Duodenal mucosa (tissue), 2 donors: Measurements from ENCODE around the gene DSCAML1.

ENCODE experiments used
- H3K27ac ChIP-seq: one replicate; pipeline ENCODE4 v1.7.0; 2013; ENCODE audit warnings: low read depth, low read length
- H3K27me3 ChIP-seq, 2 donors: one replicate each; pipeline ENCODE4 v1.7.0; 2013; ENCODE audit warnings: low read length in 2 of 2, control low read depth in 1 of 2; ENCODE audit not compliant: insufficient read depth in 2 of 2, control insufficient read depth in 1 of 2
- H3K36me3 ChIP-seq, 2 donors: one replicate each; pipeline ENCODE4 v1.7.0; 2013; ENCODE audit warnings: low read length in 2 of 2, control low read depth in 1 of 2; ENCODE audit not compliant: insufficient read depth in 2 of 2, control insufficient read depth in 1 of 2
- H3K4me1 ChIP-seq, 2 donors: one replicate each; pipeline ENCODE4 v1.7.0; 2013; ENCODE audit warnings: low read length in 2 of 2, control low read depth in 1 of 2; ENCODE audit not compliant: insufficient read depth in 2 of 2, control insufficient read depth in 1 of 2
- H3K4me3 ChIP-seq, 2 donors: one replicate each; pipeline ENCODE4 v1.7.0; 2013; ENCODE audit warnings: low read length in 2 of 2, low read depth in 1 of 2
- H3K9ac ChIP-seq, 2 donors: one replicate each; pipeline ENCODE4 v1.7.0; 2013; ENCODE audit warnings: low read length in 2 of 2, low read depth in 1 of 2
- H3K9me3 ChIP-seq, 2 donors: one replicate each; pipeline ENCODE4 v1.7.0; 2013; ENCODE audit warnings: low read length in 2 of 2, control low read depth in 1 of 2; ENCODE audit not compliant: control insufficient read depth in 1 of 2

Gene DSCAML1

DNA sequence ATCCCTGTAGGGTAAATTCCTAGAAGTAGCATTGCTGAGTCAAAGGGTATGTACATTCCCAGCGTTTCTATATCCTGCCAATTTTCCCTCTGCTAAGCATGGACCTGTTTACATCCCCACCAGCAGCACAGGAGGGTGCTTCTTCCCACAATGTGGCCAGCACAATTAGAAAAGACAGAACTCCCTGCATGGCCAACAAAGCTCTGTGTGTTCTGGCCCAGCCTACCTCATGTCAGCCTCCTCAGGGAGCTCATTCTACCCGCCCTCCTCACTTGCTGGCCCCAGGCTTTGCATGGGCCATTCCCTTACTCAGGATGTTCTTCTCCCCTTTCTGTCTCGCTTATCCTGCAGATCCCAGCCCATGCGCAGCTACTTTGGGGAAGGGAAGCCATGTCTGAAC lies 186.1 kb downstream of the DSCAML1 start:
- Histone ChIP-seq H3K4me1 (no peaks in the 10 kb centered on the region), H3K4me3 (no peak overlapping the region), H3K36me3 (no peaks in the 10 kb centered on the region), H3K9ac (no peak overlapping the region), H3K9me3 (no peaks in the 10 kb centered on the region), H3K27me3 (peaks cover 3 to 4% of the 10 kb centered on the region in 2 donors), H3K27ac (no peak overlapping the region)

DNA sequence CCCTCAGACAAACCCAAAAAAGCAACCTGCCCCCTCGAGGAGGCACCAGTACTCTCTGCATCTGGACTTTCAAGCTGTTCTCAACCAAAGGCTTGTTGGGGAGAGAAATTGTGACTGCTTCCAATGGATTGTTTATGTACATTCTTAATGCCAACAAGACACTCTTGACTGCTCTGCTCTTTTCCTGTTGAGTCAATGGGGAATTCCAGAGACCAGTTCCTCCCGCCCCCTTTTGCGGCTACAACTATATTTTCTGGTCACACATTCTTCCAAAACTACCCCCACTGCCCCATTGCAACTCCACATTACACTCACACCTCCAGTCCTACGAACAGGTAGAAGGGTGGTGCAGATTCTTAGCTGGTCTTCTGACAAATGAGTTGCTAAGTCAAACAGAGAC lies 187.0 kb downstream of the DSCAML1 start:
- H3K27ac ChIP-seq, result no peak overlapping the region
- no peak overlapping the region for H3K4me3 ChIP-seq
- H3K27me3 ChIP-seq, result peaks cover 3 to 4% of the 10 kb centered on the region in 2 donors
- no peak overlapping the region for H3K9ac ChIP-seq
- no peaks in the 10 kb centered on the region for H3K4me1 ChIP-seq
- no peaks in the 10 kb centered on the region for H3K36me3 ChIP-seq
- H3K9me3 ChIP-seq, result no peaks in the 10 kb centered on the region

DNA sequence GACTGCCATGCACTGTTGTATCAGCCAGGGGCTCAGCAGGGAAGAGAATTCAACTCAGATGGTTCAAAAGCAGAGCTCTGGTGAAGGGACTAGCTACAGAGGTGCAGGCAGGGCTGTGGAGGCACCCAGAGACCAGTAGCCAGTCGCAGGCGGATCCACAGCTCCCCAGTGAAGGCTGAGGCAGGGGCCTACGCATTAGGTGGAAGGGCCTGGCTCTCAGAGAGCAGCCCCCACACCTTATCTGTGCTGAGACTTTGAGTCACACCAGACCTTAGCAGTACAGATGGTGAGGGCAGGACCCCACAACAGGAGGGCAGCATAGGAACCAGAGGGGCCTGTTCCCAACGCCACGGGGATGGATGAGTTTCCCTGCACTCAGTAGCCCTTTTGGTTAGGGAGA lies 189.6 kb downstream of the DSCAML1 start:
- Histone ChIP-seq H3K9ac (no peak overlapping the region), H3K4me3 (no peak overlapping the region)

DNA sequence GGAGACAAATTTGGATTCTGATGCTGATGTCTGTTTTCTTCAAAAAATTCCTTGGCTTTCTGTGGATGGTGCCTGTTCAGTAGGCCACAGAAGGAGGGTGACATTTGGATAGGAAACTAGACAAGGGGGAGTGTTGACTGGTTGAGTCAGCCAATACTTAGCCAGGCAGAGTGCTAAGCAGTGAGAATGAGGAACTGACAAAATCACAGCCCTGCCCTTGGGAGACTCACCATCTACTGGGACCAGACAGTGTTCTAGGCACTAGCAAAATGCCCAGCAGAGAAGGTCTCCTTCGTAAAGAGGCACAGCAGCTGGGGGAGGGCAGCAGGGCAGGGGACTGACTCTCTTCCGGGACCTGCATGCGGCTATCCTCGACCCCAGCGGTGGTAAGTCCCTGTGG lies 190.2 kb downstream of the DSCAML1 start:
- Histone ChIP-seq H3K4me1 (no peaks in the 10 kb centered on the region), H3K27me3 (peaks cover 3 to 4% of the 10 kb centered on the region in 2 donors), H3K9ac (no peak overlapping the region), H3K4me3 (no peak overlapping the region), H3K9me3 (no peaks in the 10 kb centered on the region), H3K27ac (no peak overlapping the region), H3K36me3 (no peaks in the 10 kb centered on the region)

More for the DNA sequence above, 189.6 kb downstream of the DSCAML1 start:
- Histone ChIP-seq H3K27me3 (peaks cover 3 to 4% of the 10 kb centered on the region in 2 donors), H3K36me3 (no peaks in the 10 kb centered on the region), H3K4me1 (no peaks in the 10 kb centered on the region), H3K27ac (no peak overlapping the region), H3K9me3 (no peaks in the 10 kb centered on the region)

DNA sequence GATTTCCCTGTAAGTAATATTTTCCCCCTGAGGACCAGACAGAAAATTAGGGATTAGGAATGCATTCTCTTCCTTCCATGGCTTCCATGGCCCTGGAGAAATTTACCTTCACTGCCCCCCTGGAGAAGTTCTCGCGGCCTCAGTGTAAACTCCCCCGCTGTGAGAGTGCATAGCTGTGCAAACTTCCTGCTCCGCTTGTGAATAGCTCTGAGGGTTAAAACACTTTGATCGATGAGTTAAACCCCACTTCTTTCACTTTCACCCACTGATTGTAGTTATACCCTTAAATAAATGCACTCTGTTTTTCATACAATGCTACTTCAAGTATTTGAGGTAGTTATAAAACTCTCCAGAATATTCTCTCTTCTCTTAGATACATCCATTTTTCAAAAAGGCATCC lies 190.8 kb downstream of the DSCAML1 start:
- Histone ChIP-seq H3K27me3 (peaks cover 3 to 4% of the 10 kb centered on the region in 2 donors), H3K36me3 (no peaks in the 10 kb centered on the region), H3K27ac (no peak overlapping the region), H3K9ac (no peak overlapping the region), H3K9me3 (no peaks in the 10 kb centered on the region), H3K4me3 (no peak overlapping the region), H3K4me1 (no peaks in the 10 kb centered on the region)

DNA sequence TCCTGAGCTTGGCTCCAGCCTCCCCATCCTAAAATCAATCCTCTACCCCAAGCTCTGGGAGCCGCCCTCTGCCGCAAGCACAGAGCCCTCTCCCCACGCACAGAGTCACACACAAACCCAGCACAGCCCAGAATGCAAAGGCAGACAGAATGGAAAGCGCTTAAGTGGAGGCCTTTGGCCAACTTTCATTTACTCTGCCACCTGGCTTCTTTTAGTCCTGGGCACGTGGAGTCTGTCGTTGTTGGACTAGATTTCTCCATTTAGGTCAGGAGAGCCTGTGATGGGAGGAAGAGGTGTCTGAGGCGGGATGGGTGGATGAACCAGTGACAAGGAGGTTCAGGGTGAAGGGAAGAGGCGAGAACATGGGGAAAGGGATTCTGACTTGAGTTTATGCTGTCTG lies 191.7 kb downstream of the DSCAML1 start:
- no peaks in the 10 kb centered on the region for H3K9me3 ChIP-seq
- no peak overlapping the region for H3K4me3 ChIP-seq
- H3K4me1 ChIP-seq, result no peaks in the 10 kb centered on the region
- no peak overlapping the region for H3K27ac ChIP-seq
- no peaks in the 10 kb centered on the region for H3K36me3 ChIP-seq
- H3K27me3 ChIP-seq, result peaks cover 0 to 3% of the 10 kb centered on the region in 2 donors
- H3K9ac ChIP-seq, result no peak overlapping the region

DNA sequence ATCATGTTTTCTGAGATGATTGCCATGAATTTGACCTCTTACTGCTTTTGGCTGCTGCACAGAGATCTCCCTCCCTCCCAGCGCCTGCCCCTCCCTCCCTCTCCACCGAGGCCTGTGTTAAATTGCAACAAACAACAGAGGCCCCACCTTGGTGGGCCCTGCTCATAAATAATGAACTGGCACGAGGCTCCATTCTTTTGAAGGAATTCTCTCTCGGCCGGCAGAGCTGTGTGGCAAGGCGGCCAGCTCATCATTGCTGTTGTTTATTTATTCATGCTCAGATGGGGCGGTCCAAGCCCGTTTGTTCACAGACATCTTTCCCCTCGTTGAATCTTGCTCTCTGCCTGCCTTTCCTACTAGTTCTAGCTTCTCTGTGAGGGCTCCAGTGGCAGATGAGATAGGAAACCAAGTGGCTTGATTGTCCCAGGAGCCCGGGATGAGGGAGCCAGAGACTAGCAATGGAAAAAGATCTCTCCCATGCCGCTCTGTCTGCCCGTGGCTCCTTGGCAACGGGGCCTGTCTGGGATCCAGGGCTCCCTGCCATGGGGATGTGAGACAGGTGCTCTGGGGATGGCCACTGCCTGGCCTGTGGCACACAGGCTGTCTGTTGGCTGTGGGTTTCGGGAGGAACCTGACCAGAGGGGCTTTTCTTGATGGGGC lies 192.6 kb downstream of the DSCAML1 start:
- H3K36me3 ChIP-seq, result no peaks in the 10 kb centered on the region
- H3K9ac ChIP-seq, result no peak overlapping the region
- H3K4me3 ChIP-seq, result no peak overlapping the region
- H3K27ac ChIP-seq, result no peak overlapping the region
- no peaks in the 10 kb centered on the region for H3K9me3 ChIP-seq
- H3K4me1 ChIP-seq, result no peaks in the 10 kb centered on the region
- peaks cover 0 to 3% of the 10 kb centered on the region in 2 donors for H3K27me3 ChIP-seq

DNA sequence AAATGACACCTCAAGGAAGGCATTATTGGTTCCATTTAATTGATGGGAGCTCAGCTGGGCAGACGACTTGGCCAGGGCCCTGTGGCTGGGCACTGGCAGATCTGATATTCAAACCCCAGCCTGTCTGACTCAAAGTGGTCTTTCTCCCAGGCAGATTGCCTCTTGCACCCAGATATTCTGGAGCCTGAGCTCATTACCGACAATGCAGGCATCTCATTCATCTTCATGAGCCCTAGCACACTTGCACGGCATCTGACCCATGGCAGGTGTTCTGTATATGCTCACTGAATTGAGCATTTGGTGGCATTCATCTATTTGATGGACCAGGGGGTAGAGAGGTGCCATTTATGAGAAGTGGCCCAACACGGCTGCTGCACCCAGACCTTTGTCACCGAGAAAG lies 193.1 kb downstream of the DSCAML1 start:
- Histone ChIP-seq H3K36me3 (no peaks in the 10 kb centered on the region), H3K27ac (no peak overlapping the region), H3K9me3 (no peaks in the 10 kb centered on the region), H3K27me3 (peaks cover 0 to 3% of the 10 kb centered on the region in 2 donors), H3K9ac (no peak overlapping the region), H3K4me1 (no peaks in the 10 kb centered on the region), H3K4me3 (no peak overlapping the region)

DNA sequence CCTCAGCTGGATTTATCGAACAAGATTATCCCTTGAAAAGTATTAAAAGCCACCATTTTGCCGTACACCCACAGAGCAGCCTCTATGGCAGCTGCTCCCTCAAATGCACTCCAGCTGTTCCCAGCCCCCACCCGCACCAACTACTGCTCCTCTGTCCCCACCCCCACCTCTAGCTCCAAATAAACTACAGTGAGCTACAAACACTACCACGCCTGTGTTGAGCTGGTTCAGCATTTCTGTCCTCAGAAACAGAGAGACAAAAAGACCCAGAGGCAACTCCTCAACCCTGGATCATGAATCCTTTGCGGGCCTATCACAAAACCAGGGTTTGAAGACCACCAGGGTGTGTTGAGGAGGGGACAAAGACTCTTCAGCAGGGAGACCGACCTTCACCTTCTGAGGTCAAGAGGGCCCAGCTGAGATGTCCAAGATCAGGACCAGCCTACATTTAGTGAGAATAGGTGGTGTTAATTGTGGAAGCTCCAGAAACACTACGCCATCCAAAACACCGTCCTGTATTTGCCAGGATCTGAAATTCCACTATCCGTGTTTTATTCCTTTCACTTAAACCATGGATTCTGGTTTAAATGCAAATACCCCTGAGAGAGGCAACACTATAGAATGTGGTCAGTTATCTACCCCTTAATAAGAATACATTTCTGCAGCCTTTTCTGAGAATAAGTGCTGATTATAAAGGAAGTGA lies 195.9 kb downstream of the DSCAML1 start:
- Histone ChIP-seq H3K27me3 (peaks cover 0 to 3% of the 10 kb centered on the region in 2 donors), H3K4me3 (no peak overlapping the region), H3K4me1 (no peaks in the 10 kb centered on the region), H3K36me3 (no peaks in the 10 kb centered on the region), H3K9me3 (no peaks in the 10 kb centered on the region), H3K27ac (no peak overlapping the region), H3K9ac (no peak overlapping the region)

DNA sequence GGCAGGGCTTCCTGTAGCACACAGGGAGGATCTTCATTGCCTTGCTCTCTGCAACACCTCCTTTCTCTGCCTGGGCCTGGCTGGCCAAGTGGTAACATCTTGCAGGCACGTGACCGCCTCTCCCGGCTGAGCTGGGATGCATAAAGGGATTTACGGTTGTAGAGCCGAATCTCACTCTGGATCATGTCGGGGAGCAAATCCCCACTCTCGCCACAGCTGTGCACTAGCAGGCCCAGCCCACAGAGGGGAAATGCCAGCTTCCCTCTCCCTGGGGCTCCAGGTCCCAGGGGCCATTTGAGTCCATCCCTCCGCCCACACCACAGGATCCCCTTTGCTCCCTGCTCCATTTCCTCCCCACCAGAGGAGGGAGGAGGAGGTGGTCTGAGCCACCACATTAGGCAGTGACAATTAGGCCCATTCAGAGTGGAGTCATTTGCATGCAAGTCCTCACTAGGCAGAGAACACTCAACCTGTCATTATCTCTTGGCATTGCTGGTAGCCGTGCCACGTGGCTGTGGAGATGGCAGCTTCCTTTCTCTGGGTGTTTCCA lies 196.7 kb downstream of the DSCAML1 start:
- no peaks in the 10 kb centered on the region for H3K4me1 ChIP-seq
- H3K27ac ChIP-seq, result no peak overlapping the region
- H3K36me3 ChIP-seq, result no peaks in the 10 kb centered on the region
- no peak overlapping the region for H3K4me3 ChIP-seq
- H3K9me3 ChIP-seq, result no peaks in the 10 kb centered on the region
- H3K9ac ChIP-seq, result no peak overlapping the region
- no peaks in the 10 kb centered on the region for H3K27me3 ChIP-seq
